Endothelial cell of umbilical vein (primary cell): Measurements from ENCODE around the gene SMPX. TPM values are rescaled to one million over a fixed set of nuclear protein-coding genes. Genes with fewer than 3 reads are reported as not detected.

Experiments
- BruUV-seq: library from RNA; stranded (reverse); fragments of 400-500 nt; replicated peaks from 2 replicates; lab custom pipeline; 2021; lab: Mats Ljungman, UMichigan
- CTCF ChIA-PET: fragments of 300-600, 350-600 bp; sonication (Branson Sonifier 250); formaldehyde crosslinking; loops from one replicate; lab custom pipeline; 2021; ENCODE audit warnings: antibody characterized with exemption, inconsistent platforms; lab: Charles Lee
- POLR2A ChIA-PET: fragments of 300-600, 350-600 bp; sonication (Branson Sonifier 250); formaldehyde crosslinking; loops from one replicate; lab custom pipeline; 2021; ENCODE audit warnings: antibody characterized with exemption, inconsistent platforms; lab: Charles Lee
- DNase-seq: peaks from one replicate; pipeline ENCODE4 v3.0.0-alpha.2; 2011; ENCODE audit warnings: low read depth, low spot score
- FAIRE-seq: peaks from 2 replicates; lab custom pipeline; 2011; peaks lifted over from hg19 to GRCh38; lab: Jason Lieb, UNC
- H2AFZ ChIP-seq: 2 replicates; pipeline ENCODE4 v1.6.0; 2012; ENCODE audit warnings: low read depth, low read length, control low read depth, inconsistent platforms
- H3K27ac ChIP-seq: 2 replicates; pipeline ENCODE4 v1.5.1; 2011; ENCODE audit warnings: low read depth, mild to moderate bottlenecking, control low read depth, low read length, moderate library complexity; ENCODE audit not compliant: insufficient read depth
- H3K27me3 ChIP-seq, 2 experiments: 2 replicates each; pipeline versions ENCODE4 v1.6.0 to v1.6.1; 2011; ENCODE audit warnings: low read length in 2 of 2, mixed read lengths in 1 of 2; ENCODE audit not compliant: control insufficient read depth in 2 of 2, insufficient read depth in 2 of 2
- H3K36me3 ChIP-seq, 2 experiments: 2 replicates in 1 of 2; 3 replicates in 1 of 2; pipeline ENCODE4 v1.5.1; 2011; ENCODE audit warnings: low read length in 2 of 2, mild to moderate bottlenecking in 1 of 2, moderate library complexity in 1 of 2; ENCODE audit not compliant: control insufficient read depth in 2 of 2, insufficient read depth in 2 of 2; ENCODE audit errors: extremely low read depth in 1 of 2
- H3K4me1 ChIP-seq: 3 replicates; pipeline ENCODE4 v1.5.1; 2011; ENCODE audit warnings: mild to moderate bottlenecking, low read length; ENCODE audit not compliant: control insufficient read depth, insufficient read depth; ENCODE audit errors: extremely low read depth
- H3K4me2 ChIP-seq: 2 replicates; pipeline ENCODE4 v1.6.1; 2011; ENCODE audit warnings: low read length, control low read depth, mixed read lengths; ENCODE audit not compliant: insufficient read depth
- H3K4me3 ChIP-seq, 3 experiments: fragments of 200-600 bp in 1 of 3; sonication (generic), shearing (Covaris generic) in 1 of 3; replicated peaks in 1 of 3; 2 replicates each; pipeline ENCODE4 v1.5.1; 2011 to 2016; ENCODE audit warnings: control low read depth in 3 of 3, low read length in 3 of 3, mild to moderate bottlenecking in 2 of 3, inconsistent platforms in 1 of 3, low read depth in 1 of 3, moderate library complexity in 1 of 3; ENCODE audit not compliant: insufficient read depth in 1 of 3
- H3K79me2 ChIP-seq: 2 replicates; pipeline ENCODE4 v1.6.0; 2012; ENCODE audit warnings: low read length, inconsistent platforms; ENCODE audit not compliant: control insufficient read depth, insufficient read depth
- H3K9ac ChIP-seq: replicated peaks from 2 replicates; pipeline ENCODE3; 2011; ENCODE audit warnings: low read length, control low read depth; ENCODE audit not compliant: insufficient read depth; ENCODE audit errors: extremely low read depth
- H3K9me1 ChIP-seq: replicated peaks from 3 replicates; pipeline ENCODE4 v1.6.0; 2011; ENCODE audit warnings: mild to moderate bottlenecking, low read length; ENCODE audit not compliant: control insufficient read depth, insufficient read depth; ENCODE audit errors: extremely low read depth
- H3K9me3 ChIP-seq: replicated peaks from 2 replicates; pipeline ENCODE4 v1.5.1; 2012; ENCODE audit warnings: low read length, inconsistent platforms; ENCODE audit not compliant: control insufficient read depth, insufficient read depth
- H4K20me1 ChIP-seq: replicated peaks from 2 replicates; pipeline ENCODE3; 2011; ENCODE audit warnings: mild to moderate bottlenecking, low read length; ENCODE audit not compliant: control insufficient read depth, insufficient read depth; ENCODE audit errors: extremely low read depth
- CTCF ChIP-seq, 2 donors: IDR thresholded peaks; 1 replicate in 1 of 2; 2 replicates in 1 of 2; pipeline ENCODE4 v1.5.1; 2011; ENCODE audit warnings: low read length in 2 of 2, mild to moderate bottlenecking in 2 of 2, moderate library complexity in 2 of 2, control low read depth in 1 of 2, inconsistent platforms in 1 of 2, low read depth in 1 of 2; ENCODE audit not compliant: insufficient read depth in 1 of 2; ENCODE audit errors: extremely low read depth in 1 of 2
- EZH2 ChIP-seq: IDR thresholded peaks from 2 replicates; pipeline ENCODE4 v1.6.1; 2012; ENCODE audit warnings: borderline replicate concordance, low read depth, mild to moderate bottlenecking, moderate library complexity, low read length, inconsistent platforms; ENCODE audit not compliant: severe bottlenecking
- FOS ChIP-seq: IDR thresholded peaks from 2 replicates; pipeline ENCODE4 v1.6.1; 2011; ENCODE audit warnings: mild to moderate bottlenecking, low read length, moderate library complexity, borderline replicate concordance; ENCODE audit not compliant: insufficient read depth
- GATA2 ChIP-seq: IDR thresholded peaks from 2 replicates; pipeline ENCODE4 v1.7.0; 2011; ENCODE audit warnings: low read depth, mild to moderate bottlenecking, moderate library complexity, mixed read lengths, low read length; ENCODE audit not compliant: insufficient read length, insufficient read depth
- JUN ChIP-seq: IDR thresholded peaks from 2 replicates; pipeline ENCODE4 v1.6.1; 2011; ENCODE audit warnings: borderline replicate concordance, low read depth; ENCODE audit not compliant: insufficient read length, insufficient read depth
- MAX ChIP-seq: IDR thresholded peaks from 2 replicates; pipeline ENCODE4 v1.6.1; 2011; ENCODE audit not compliant: insufficient read depth, insufficient read length
- MYC ChIP-seq: IDR thresholded peaks from one replicate; pipeline ENCODE4 v1.6.1; 2011; ENCODE audit warnings: mild to moderate bottlenecking, low read depth, low read length
- POLR2A ChIP-seq: IDR thresholded peaks from 2 replicates; pipeline ENCODE4 v1.6.1; 2012; ENCODE audit warnings: low read depth, mild to moderate bottlenecking, control low read depth, low read length
- POLR2AphosphoS5 ChIP-seq: IDR thresholded peaks from 2 replicates; pipeline ENCODE4 v1.6.1; 2012; ENCODE audit warnings: low read depth, mild to moderate bottlenecking, control low read depth, low read length, moderate library complexity; ENCODE audit not compliant: insufficient read depth
- dilution Hi-C: fragments of 300-500 bp; cut with MboI; formaldehyde crosslinking; loops from one replicate; pipeline ENCODE4 v1.15.0; 2019; ENCODE audit warnings: low sequenced_read_pairs; ENCODE audit not compliant: extremely low pct_ligation_motif_present
- intact Hi-C: fragments of 100-400 bp; cut with micrococcal nuclease; formaldehyde crosslinking; loops from one replicate; pipeline ENCODE4 v1.10.0; 2022
- polyA plus RNA-seq, 4 experiments: library from polyadenylated mRNA; depleted of rRNA in 3 of 4; stranded (reverse) in 3 of 4; unstranded in 1 of 4; fragments of >200 nt; gene quantifications; 2 replicates each; pipeline versions ENCODE4 v1.2.1 to v1.2.3, GENCODE V29; 2011 to 2012; ENCODE audit warnings: missing spikeins in 1 of 4
- total RNA-seq: library from RNA; stranded (reverse); gene quantifications from 2 replicates; pipeline ENCODE4 v1.2.3, GENCODE V29; 2021

The SMPX gene
- total and polyA plus RNA-seq, 2 donors (not counting 3 experiments of a cell fraction or from before 2014, with no cell fraction given), result not detected

GRCh38 chrX:21660156-21660555 lies 97.8 kb downstream of the SMPX start:
- intact Hi-C loops, result no loop called here
- TF ChIP-seq MAX, result no peak
- no peak for TF ChIP-seq FOS
- no peak for TF ChIP-seq EZH2
- no peak for TF ChIP-seq MYC
- TF ChIP-seq POLR2A, result no peak
- no peak for TF ChIP-seq CTCF (IDR thresholded peaks at IDR 0.05; ENCODE audit: extremely low read depth in 1 of 2, insufficient read depth in 1 of 2, low read depth in 1 of 2, low read length in 2 of 2)
- TF ChIP-seq GATA2, result no peak
- TF ChIP-seq POLR2AphosphoS5, result no peak
- TF ChIP-seq JUN, result no peak
- H3K4me2 ChIP-seq, result no peak overlapping the region
- no peak overlapping the region for H3K4me3 ChIP-seq
- H3K27me3 ChIP-seq, result peaks cover 12 to 18% of the 10 kb centered on the region in 2 experiments
- H3K9ac ChIP-seq, result no peak overlapping the region
- no peaks in the 10 kb centered on the region for H3K79me2 ChIP-seq
- no peak overlapping the region for H2AFZ ChIP-seq
- no TSS peak for BruUV-seq
- no peaks in the 10 kb centered on the region for H4K20me1 ChIP-seq
- no peaks in the 10 kb centered on the region for H3K9me1 ChIP-seq
- H3K27ac ChIP-seq, result no peak overlapping the region
- no peaks in the 10 kb centered on the region for H3K4me1 ChIP-seq
- ChIA-PET CTCF (no interaction called here), POLR2A (no interaction called here)
- dilution Hi-C loops, result no loop called here
- no peaks in the 10 kb centered on the region for H3K36me3 ChIP-seq
- no peaks in the 10 kb centered on the region for H3K9me3 ChIP-seq
- FAIRE-seq (no peak), DNase-seq (no peak)
